KMS-11 (cell line): Measurements from ENCODE around the gene ZNF28.
"Not testable (repeated sequence)": the region's sequence is repeated elsewhere in the genome, so short reads cannot be mapped to it uniquely, and the experiment has no call there.

ENCODE experiments used
- H2AFZ ChIP-seq: fragments of 200-600 bp; sonication (generic); 2 replicates; pipeline ENCODE4 v1.6.1; 2016; ENCODE audit warnings: antibody characterized with exemption, mixed run types, low read depth
- H3K27ac ChIP-seq: fragments of 200-600 bp; sonication (generic); 2 replicates; pipeline ENCODE4 v1.6.1; 2016; ENCODE audit warnings: mild to moderate bottlenecking, mixed run types
- H3K27me3 ChIP-seq: fragments of 200-600 bp; sonication (generic); 2 replicates; pipeline ENCODE4 v1.6.1; 2017; ENCODE audit warnings: mild to moderate bottlenecking, low read depth, mixed run types, moderate library complexity; ENCODE audit not compliant: insufficient read depth
- H3K36me3 ChIP-seq: fragments of 200-600 bp; sonication (generic); 2 replicates; pipeline ENCODE4 v1.6.1; 2017; ENCODE audit warnings: mild to moderate bottlenecking, mixed run types; ENCODE audit not compliant: insufficient read depth
- H3K4me1 ChIP-seq: fragments of 200-600 bp; sonication (generic); 2 replicates; pipeline ENCODE4 v1.6.1; 2016; ENCODE audit warnings: mild to moderate bottlenecking, low read depth, mixed run types; ENCODE audit not compliant: poor library complexity, severe bottlenecking
- H3K4me2 ChIP-seq: fragments of 200-600 bp; sonication (generic); 2 replicates; pipeline ENCODE4 v1.7.0; 2016; ENCODE audit warnings: mild to moderate bottlenecking, mixed run types
- H3K4me3 ChIP-seq: fragments of 200-600 bp; sonication (generic); IDR thresholded peaks from 2 replicates; pipeline ENCODE4 v1.6.1; 2017; ENCODE audit warnings: low read depth, low read length, mixed read lengths; ENCODE audit not compliant: insufficient read depth
- H3K79me2 ChIP-seq: fragments of 200-600 bp; sonication (generic); 2 replicates; pipeline ENCODE4 v1.6.1; 2016; ENCODE audit warnings: low read depth, mixed run types; ENCODE audit not compliant: insufficient read depth
- H3K9ac ChIP-seq: fragments of 200-600 bp; sonication (generic); 2 replicates; pipeline ENCODE4 v1.6.1; 2016; ENCODE audit warnings: mild to moderate bottlenecking, mixed run types
- H4K20me1 ChIP-seq: fragments of 200-600 bp; sonication (generic); 2 replicates; pipeline ENCODE4 v1.6.1; 2016; ENCODE audit warnings: mild to moderate bottlenecking, mixed run types; ENCODE audit not compliant: insufficient read depth
- TF ChIP-seq, protein P1 (sequence below): fragments of 200-600 bp; sonication (generic); conservative IDR thresholded peaks from 2 replicates; pipeline ENCODE4 v1.6.1; 2017; ENCODE audit warnings: low read depth, mild to moderate bottlenecking, antibody characterized with exemption, low read length, moderate library complexity, mixed read lengths

Gene ZNF28

DNA sequence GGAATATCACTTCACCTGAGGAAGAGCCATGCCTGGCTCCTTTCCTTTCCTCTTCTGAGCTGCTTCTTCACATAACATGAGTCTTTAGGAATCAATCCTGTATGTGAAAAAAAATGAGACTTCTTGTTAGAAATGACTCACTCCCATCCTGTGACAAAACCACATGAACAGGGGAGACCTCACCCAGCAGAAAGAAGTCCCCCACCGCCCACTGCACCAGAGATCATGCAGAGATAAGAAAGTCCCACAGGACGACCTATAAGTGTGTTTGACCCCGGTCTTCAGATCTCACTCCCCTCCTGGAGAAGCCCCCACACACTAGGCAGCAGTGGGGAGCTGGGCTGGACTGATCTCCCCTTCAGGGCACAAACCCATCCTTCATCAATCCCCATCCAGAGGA is 42.6 kb downstream of the ZNF28 start:
- no peak overlapping the region for H2AFZ ChIP-seq
- H3K4me3 ChIP-seq = no peak overlapping the region
- H3K4me2 ChIP-seq = no peak overlapping the region
- TF ChIP-seq, protein P1, sequence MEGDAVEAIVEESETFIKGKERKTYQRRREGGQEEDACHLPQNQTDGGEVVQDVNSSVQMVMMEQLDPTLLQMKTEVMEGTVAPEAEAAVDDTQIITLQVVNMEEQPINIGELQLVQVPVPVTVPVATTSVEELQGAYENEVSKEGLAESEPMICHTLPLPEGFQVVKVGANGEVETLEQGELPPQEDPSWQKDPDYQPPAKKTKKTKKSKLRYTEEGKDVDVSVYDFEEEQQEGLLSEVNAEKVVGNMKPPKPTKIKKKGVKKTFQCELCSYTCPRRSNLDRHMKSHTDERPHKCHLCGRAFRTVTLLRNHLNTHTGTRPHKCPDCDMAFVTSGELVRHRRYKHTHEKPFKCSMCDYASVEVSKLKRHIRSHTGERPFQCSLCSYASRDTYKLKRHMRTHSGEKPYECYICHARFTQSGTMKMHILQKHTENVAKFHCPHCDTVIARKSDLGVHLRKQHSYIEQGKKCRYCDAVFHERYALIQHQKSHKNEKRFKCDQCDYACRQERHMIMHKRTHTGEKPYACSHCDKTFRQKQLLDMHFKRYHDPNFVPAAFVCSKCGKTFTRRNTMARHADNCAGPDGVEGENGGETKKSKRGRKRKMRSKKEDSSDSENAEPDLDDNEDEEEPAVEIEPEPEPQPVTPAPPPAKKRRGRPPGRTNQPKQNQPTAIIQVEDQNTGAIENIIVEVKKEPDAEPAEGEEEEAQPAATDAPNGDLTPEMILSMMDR = no peak
- H3K27ac ChIP-seq = no peak overlapping the region
- H4K20me1 ChIP-seq = no peaks in the 10 kb centered on the region
- no peaks in the 10 kb centered on the region for H3K36me3 ChIP-seq
- no peak overlapping the region for H3K9ac ChIP-seq
- no peaks in the 10 kb centered on the region for H3K79me2 ChIP-seq
- no peaks in the 10 kb centered on the region for H3K4me1 ChIP-seq
- H3K27me3 ChIP-seq = no peaks in the 10 kb centered on the region

DNA sequence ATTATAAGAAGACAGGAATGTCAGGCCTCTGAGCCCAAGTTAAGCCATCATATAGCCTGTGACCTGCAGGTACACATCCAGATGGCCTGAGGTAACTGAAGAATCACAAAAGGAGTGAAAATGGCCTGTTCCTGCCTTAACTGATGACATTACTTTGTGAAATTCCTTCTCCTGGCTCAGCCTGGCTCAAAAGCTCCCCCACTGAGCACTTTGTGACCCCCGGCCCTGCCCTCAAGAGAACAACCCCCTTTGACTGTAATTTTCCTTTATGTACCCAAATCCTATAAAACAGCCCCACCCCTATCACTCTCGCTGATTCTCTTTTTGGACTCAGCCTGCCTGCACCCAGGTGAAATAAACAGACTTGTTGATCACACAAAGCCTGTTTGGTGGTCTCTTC is 65.0 kb downstream of the ZNF28 start:
- not testable (repeated sequence) for H3K27me3 ChIP-seq, H3K4me2 ChIP-seq, H2AFZ ChIP-seq, H3K36me3 ChIP-seq, H3K4me3 ChIP-seq, H3K9ac ChIP-seq, H3K79me2 ChIP-seq, H4K20me1 ChIP-seq, H3K4me1 ChIP-seq, H3K27ac ChIP-seq

DNA sequence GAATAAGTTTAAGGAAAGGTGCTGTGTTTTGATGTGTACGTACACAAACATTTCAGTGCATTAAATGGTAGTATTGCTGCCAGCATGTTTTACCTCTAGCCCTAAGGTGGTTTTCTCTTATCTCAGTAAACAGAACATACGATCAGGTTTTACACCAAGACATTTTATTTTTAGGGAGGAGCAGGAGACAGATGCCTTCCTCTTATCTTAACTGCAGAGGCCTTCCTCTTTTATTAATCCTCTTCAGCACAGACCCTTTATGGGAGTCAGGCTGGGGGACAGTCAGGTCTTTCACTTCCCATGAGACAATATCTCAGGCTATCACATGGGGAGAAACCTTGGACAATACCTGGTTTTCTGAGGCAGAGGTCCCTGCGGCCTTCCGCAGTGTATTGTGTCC is 71.7 kb downstream of the ZNF28 start:
- Histone ChIP-seq H3K4me3 (no peak overlapping the region), H3K27me3 (no peaks in the 10 kb centered on the region), H3K79me2 (no peaks in the 10 kb centered on the region), H3K27ac (no peak overlapping the region), H2AFZ (no peak overlapping the region), H4K20me1 (no peaks in the 10 kb centered on the region), H3K4me2 (no peak overlapping the region), H3K36me3 (no peaks in the 10 kb centered on the region), H3K9ac (no peak overlapping the region), H3K4me1 (no peaks in the 10 kb centered on the region)
- TF ChIP-seq, protein P1 = no peak

DNA sequence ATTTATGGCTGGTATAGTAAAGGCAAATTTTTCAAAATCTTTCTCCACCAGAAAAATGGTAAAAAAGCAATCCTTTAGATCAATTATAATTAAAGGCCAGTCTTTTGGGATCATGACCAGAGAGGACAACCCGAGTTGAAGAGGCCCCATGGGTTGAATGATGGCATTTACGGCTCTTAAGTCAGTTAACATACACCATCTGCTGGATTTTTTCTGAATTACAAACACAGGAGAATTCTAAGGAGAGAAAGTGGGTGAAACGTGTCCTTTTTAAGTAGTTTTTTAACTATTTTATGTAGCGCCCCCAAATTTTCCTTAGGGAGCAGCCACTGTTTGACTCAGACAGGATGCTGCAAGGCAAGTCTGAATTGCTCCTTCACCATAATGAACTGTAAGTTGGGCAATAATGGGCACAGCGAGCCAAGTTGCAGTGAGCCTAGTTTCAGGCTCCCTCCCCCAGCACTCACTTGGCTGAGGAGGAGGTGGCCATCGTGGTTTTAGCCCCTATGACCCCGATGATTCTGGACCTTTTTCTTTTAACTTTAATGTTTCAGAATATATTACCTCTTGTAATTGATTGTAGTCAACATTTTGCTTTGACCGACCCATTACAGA is 73.0 kb downstream of the ZNF28 start:
- H3K4me2 ChIP-seq = no peak overlapping the region
- TF ChIP-seq, protein P1 = peak; percentile 33; the same call in 1 of the 2 replicates

More for the DNA sequence above, 73.0 kb downstream of the ZNF28 start:
- Histone ChIP-seq H2AFZ (no peak overlapping the region), H3K9ac (no peak overlapping the region), H3K79me2 (no peaks in the 10 kb centered on the region), H4K20me1 (no peaks in the 10 kb centered on the region), H3K27ac (no peak overlapping the region), H3K36me3 (no peaks in the 10 kb centered on the region), H3K27me3 (no peaks in the 10 kb centered on the region), H3K4me1 (no peaks in the 10 kb centered on the region), H3K4me3 (no peak overlapping the region)
